ENCODE measurements around the gene TBC1D2B.

Gene TBC1D2B

DNA sequence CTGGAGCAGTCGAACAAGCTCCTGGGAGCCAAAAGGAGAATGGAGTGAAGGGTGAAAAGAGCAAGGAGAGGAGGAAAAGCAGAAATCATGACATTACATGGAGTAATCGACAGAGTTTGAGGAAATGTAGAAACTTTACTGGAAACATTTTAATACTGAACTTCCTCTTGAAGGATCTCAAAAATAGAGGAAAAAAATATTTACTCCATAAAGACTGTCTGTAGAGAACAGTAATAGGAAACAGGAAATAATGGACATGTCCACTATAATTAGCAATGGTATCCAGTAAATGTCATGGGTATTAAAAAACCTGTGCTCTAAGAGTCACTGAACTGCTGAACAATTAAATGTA is 53.0 kb downstream of the TBC1D2B start:
- DNase-seq, result no peak

GRCh38 chr15:78023865-78024518 is 53.5 kb downstream of the TBC1D2B start:
- no peak for DNase-seq

DNA sequence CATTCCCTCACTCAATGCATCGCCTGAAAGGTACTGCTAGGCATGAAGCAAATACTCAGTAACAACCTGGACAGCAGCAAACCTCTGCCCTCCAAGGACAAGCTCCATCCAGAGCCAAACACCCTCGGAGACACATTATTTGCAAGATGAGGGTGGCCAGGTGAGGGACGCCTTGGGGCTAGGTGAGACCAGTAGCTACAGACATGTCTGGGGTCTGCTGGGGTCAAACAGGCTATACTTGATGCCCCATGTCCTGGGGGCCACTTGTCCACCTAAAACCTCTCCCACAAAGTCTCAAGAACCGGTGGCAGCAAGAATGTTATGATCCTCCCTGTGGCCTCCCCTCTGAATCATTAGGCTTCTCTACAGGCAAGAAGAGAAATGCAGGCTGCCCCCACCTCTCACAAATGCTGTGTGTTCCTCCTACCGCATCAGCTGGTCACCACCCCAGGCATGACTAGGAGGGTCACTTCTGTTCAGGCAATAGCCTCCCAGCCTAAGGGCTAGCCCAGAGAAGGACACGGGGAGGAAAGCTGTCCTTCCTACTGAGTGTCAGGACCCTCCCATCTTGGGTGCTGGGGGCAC is 54.3 kb downstream of the TBC1D2B start:
- no peak for DNase-seq

- DNase-seq, result no peak
These were observed 55.8 kb downstream of the TBC1D2B start for GRCh38 chr15:78021761-78022160.

GRCh38 chr15:78020007-78020406 is 57.5 kb downstream of the TBC1D2B start:
- DNase-seq, result no peak

GRCh38 chr15:78018946-78019644 is 58.4 kb downstream of the TBC1D2B start:
- no peak for DNase-seq

GRCh38 chr15:78018445-78018844 is 59.1 kb downstream of the TBC1D2B start:
- no peak for DNase-seq

- DNase-seq, result no peak
These were observed 60.7 kb downstream of the TBC1D2B start for GRCh38 chr15:78016860-78017259.

- DNase-seq, result no peak
These were observed 64.9 kb downstream of the TBC1D2B start for GRCh38 chr15:78012643-78013077.

DNA sequence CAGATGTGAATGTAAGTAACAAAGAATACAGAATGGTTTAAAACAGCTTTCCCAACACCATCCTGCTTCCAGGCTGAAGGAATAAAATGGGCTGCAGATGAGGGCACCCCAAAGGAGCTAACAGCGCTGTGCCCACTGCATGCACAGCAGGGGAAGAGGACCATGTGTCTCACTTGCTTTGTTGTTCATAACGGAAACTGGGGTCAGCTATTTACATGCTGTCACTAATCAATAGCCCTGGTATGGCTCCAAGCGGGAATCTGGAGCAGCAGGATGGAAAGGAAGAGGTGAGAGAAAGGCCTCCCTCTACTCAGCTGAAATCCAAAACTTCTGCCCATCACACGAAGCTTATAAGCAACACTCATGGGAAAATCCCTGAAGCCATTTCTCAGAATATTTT is 67.4 kb downstream of the TBC1D2B start:
- DNase-seq, result no peak

DNA sequence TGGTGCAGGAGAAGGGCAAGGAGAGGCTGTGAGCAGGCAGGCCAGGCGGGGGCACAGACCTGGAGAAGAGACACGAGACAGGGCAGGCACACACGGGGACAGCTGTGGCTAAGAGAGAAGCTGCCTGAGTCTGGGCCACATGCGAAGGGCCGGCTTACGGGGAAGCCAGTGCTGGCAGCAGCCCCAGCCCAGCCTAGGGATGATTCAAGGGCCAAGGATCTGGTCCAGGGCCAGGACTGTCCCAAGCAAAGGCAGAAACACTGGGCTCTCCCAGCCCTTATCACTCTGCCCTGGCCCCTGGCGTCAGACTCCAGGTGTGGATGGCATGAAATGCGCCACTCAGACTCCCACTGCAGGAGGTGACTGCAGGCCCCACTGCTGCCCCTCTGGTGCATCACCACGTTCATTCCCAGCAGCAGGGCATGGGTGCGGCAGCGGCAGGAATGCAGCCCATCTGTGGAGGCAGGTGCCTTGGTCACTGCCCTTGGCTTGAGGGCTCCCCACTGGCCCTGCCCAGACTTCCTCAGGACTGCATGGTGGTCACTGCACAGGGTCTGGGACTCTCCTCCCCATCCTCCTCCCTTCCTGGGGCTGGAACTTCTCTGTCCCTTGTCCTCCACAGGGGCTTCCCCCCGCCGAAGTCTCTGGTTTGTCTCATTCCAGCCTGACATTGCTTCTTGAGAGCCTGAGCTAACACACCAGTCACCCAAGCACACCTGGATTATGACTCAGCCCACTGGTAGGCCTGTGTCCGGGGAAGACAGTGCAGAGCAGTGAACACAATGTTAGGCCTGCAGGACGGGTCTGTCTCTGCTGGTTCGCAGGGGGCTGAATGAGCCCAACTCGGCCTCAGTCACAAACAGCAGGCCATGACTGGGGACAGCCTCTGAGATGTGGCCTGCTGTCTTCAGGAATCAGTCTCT is 69.3 kb downstream of the TBC1D2B start:
- DNase-seq, result no peak

- DNase-seq, result no peak
These were observed 70.1 kb downstream of the TBC1D2B start for GRCh38 chr15:78007211-78007931.

DNA sequence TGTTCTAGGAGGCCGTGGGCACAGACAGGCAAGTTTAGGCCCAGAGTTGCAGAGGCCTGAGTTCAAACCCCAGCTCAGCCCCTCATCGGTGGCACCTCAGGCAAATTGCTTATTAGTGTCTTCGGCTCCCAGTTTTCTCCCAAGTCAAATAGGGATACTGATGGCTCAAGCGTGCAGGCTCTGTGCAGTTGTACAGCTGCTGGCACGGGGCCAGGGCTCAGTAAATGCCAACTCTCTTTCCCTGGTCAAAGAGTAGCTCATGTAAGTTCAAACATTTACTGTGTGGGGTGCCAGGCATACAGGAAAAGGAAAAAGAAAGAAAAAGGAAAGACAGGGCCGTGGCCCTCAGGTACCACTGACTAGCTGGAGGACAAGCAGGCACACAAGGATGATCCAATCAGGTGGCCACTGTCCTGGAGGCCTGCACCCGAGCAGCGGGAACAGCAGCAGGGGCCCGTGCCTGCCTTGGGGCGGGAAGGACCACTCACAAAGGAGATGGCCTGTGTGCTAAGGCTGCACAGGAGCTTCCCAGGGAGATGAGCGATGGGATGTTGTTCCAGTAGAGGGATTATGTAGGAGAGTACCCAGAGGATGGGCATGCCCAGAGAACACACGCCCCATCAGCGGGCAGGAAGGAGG is 70.8 kb downstream of the TBC1D2B start:
- DNase-seq, result no peak

DNA sequence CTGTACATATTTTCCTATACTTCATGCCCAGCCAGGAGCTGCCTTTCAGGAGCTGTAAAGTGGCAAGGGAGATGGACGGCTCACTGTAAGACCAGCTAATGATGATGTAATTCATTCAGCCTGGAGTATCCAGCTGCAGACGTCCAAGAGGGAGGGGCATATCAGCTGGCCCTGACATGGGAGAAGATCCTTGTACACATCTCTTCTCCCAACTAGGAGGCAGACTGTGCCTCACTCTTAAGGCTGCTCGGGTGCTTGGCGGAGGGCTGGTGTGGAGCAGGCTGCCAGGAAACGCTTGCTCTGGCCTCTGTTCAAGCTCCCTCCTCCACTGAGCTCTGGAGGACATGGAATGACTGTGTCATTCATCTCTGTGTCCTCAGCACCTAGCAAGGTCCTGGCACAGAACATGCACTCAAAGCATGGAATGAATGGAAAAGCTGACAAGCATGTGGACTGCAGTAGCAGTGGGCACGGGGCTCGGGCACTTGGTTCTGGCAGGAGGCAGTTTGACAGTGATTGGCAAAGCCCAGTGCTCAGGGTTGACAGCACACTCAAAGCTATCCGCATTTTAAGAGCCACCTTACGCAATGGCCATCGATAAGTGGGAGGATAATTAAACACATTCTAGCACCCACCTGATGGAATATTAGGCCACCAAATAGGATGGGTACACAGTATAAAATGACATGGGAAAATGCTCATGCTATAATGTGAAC is 72.4 kb downstream of the TBC1D2B start:
- no peak for DNase-seq

- DNase-seq, result no peak
These were observed 73.2 kb downstream of the TBC1D2B start for GRCh38 chr15:78004222-78004727.

- DNase-seq, result no peak
These were observed 73.9 kb downstream of the TBC1D2B start for GRCh38 chr15:78003539-78004008.

DNA sequence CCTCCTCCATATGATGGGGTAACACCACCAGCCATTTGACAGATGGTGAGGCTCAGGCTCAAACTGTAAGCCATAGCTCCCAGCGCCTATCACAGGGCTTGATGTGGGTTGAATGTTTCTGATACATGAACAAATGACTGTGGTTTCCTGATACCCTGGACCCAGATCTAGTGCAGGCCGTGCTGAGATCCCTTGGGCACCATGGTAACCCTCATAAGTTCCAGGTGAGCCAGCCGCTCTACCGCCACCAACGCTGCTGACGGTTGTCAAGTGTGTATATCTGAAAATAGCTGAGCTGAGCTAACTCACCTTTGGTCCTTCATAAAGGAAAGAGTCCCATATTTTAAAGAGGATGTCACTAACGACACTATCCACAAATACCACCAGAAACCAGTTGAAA is 74.5 kb downstream of the TBC1D2B start:
- no peak for DNase-seq

DNA sequence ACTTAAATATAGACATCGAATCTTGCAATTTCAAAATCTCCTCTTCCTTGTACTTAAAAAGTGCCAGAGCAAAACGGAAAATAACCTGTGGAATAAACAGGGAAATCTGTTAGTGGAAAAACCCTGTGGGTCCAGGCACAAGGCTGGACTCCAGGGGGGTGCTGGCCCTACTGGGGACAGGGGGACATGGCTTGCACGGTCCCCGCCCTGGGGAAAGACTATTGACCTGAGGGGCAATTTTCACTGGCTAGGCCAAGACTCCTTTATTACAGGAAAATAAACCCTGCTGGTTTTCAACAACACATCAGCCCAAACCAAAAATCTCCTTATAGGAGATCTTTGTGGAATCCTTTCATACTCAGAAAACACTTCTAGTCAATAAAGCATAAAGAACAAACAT is 75.9 kb downstream of the TBC1D2B start:
- no peak for DNase-seq

DNA sequence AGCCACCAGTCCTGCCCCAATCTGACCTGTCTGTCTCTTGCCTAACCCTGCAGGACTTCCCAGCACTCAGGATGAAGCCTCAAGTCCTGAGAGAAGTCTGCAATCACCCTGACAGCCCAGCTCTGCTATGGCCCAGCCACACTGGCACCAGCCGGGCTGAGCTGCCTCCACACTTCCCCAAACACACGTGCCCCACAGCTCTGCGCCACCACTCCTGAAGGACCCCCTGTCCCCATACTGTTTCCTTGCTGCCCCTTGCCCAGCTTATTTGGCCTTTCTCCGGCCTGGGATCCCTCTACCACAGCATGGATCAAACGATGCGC is 76.6 kb downstream of the TBC1D2B start:
- no peak for DNase-seq

- peak; percentile 21 for DNase-seq
These were observed 77.2 kb downstream of the TBC1D2B start for GRCh38 chr15:78000091-78000926.
